Ishikawa (cell line): ENCODE data around the gene ECE2.

Experiments
- CEBPB ChIP-seq: IDR thresholded peaks from 2 replicates; pipeline ENCODE4 v1.6.1; 2012
- CREB1 ChIP-seq: IDR thresholded peaks from 2 replicates; pipeline ENCODE4 v1.6.1; 2012; ENCODE audit warnings: low read depth
- MAX ChIP-seq: IDR thresholded peaks from 2 replicates; pipeline ENCODE4 v1.6.1; 2012
- YY1 ChIP-seq: IDR thresholded peaks from 2 replicates; pipeline ENCODE4 v1.6.1; 2012; ENCODE audit warnings: low read depth
- TF ChIP-seq, protein P1 (sequence below): IDR thresholded peaks from 2 replicates; pipeline ENCODE4 v1.6.1; 2012

The ECE2 gene

DNA sequence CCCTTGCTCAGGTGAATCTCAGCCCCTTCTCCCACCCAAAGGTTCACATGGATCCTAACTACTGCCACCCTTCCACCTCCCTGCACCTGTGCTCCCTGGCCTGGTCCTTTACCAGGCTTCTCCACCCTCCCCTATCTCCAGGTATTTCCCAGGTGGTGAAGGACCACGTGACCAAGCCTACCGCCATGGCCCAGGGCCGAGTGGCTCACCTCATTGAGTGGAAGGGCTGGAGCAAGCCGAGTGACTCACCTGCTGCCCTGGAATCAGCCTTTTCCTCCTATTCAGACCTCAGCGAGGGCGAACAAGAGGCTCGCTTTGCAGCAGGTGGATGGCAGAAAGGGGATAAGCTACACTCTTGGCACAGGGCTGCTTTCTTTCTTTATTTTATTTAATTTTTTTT is 66.1 kb downstream of the ECE2 start:
- TF ChIP-seq CEBPB: no peak
- no peak for TF ChIP-seq CREB1
- 0 out of 2 replicates have a peak, but pooled peaks have one; percentile 42 for TF ChIP-seq YY1
- 0 out of 2 replicates have a peak, but pooled peaks have one; percentile 17 for TF ChIP-seq MAX
- TF ChIP-seq, protein P1, sequence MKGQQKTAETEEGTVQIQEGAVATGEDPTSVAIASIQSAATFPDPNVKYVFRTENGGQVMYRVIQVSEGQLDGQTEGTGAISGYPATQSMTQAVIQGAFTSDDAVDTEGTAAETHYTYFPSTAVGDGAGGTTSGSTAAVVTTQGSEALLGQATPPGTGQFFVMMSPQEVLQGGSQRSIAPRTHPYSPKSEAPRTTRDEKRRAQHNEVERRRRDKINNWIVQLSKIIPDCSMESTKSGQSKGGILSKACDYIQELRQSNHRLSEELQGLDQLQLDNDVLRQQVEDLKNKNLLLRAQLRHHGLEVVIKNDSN: peak; percentile 91
